ENCODE data around the gene CREB3. TPM values are rescaled to one million over a fixed set of nuclear protein-coding genes. Genes with fewer than 3 reads are reported as not detected.

The CREB3 gene
- total RNA-seq, 3 donors from 2014 or later = 46.4 to 49.9 (median 47.2) TPM

- DNase-seq (ENCODE audit: low spot score in 2 of 2) = peak; percentile 57 to 66
- Histone ChIP-seq H3K36me3 (no peaks in the 10 kb centered on the region), H3K4me1 (peaks cover 3 to 11% of the 10 kb centered on the region in 2 donors), H3K27ac (peak overlapping the region; percentile 94 to 95), H3K9me3 (no peaks in the 10 kb centered on the region), H3K4me3 (peak overlapping the region; percentile 40 to 78 (median 72)), H3K27me3 (no peaks in the 10 kb centered on the region)
- intact Hi-C loops (cut with DNase I; ENCODE audit: low total_unique reads) = no loop called here
- TF ChIP-seq CTCF (IDR thresholded peaks at IDR 0.05) = peak; percentile 37 to 79 (median 49)
- TF ChIP-seq POLR2AphosphoS5 (IDR thresholded peaks at IDR 0.05) = no peak
- no peak for TF ChIP-seq POLR2A (IDR thresholded peaks at IDR 0.05)
Observed at GRCh38 chr9:35756275-35757225, 24.1 kb downstream of the CREB3 start.

- Histone ChIP-seq H3K9me3 (no peaks in the 10 kb centered on the region), H3K27ac (peak overlapping the region; percentile 94 to 95), H3K4me3 (peak overlapping the region; percentile 40 to 78 (median 72)), H3K27me3 (no peaks in the 10 kb centered on the region), H3K4me1 (peaks cover 3 to 11% of the 10 kb centered on the region in 2 donors), H3K36me3 (no peaks in the 10 kb centered on the region)
- TF ChIP-seq POLR2AphosphoS5 (IDR thresholded peaks at IDR 0.05) = peak in 1 of 3 donors; percentile 23
- TF ChIP-seq POLR2A (IDR thresholded peaks at IDR 0.05) = no peak
- intact Hi-C loops (cut with DNase I; ENCODE audit: low total_unique reads) = no loop called here
- peak; percentile 42 to 57 for DNase-seq (ENCODE audit: low spot score in 2 of 2)
Observed at GRCh38 chr9:35757226-35757891, 24.9 kb downstream of the CREB3 start.

GRCh38 chr9:35757892-35758275 lies 25.4 kb downstream of the CREB3 start:
- H3K4me3 ChIP-seq = peak overlapping the region in 1 of 3 donors; percentile 78
- TF ChIP-seq CTCF (IDR thresholded peaks at IDR 0.05) (no peak), POLR2AphosphoS5 (IDR thresholded peaks at IDR 0.05) (no peak), POLR2A (IDR thresholded peaks at IDR 0.05) (no peak)
- peak overlapping the region; percentile 94 to 95 for H3K27ac ChIP-seq
- no peaks in the 10 kb centered on the region for H3K9me3 ChIP-seq
- DNase-seq (ENCODE audit: low spot score in 2 of 2) = no peak
- H3K36me3 ChIP-seq = no peaks in the 10 kb centered on the region
- intact Hi-C loops (cut with DNase I; ENCODE audit: low total_unique reads) = no loop called here
- no peaks in the 10 kb centered on the region for H3K27me3 ChIP-seq
- peaks cover 3 to 11% of the 10 kb centered on the region in 2 donors for H3K4me1 ChIP-seq

GRCh38 chr9:35758475-35759050 lies 26.1 kb downstream of the CREB3 start:
- intact Hi-C loops (cut with DNase I; ENCODE audit: low total_unique reads) = no loop called here
- no peaks in the 10 kb centered on the region for H3K27me3 ChIP-seq
- no peak for DNase-seq (ENCODE audit: low spot score in 2 of 2)
- H3K27ac ChIP-seq = peak overlapping the region; percentile 94 to 95
- no peak overlapping the region for H3K4me3 ChIP-seq
- no peaks in the 10 kb centered on the region for H3K36me3 ChIP-seq
- no peak for TF ChIP-seq POLR2AphosphoS5 (IDR thresholded peaks at IDR 0.05)
- TF ChIP-seq CTCF (IDR thresholded peaks at IDR 0.05) = no peak
- TF ChIP-seq POLR2A (IDR thresholded peaks at IDR 0.05) = no peak
- H3K9me3 ChIP-seq = no peaks in the 10 kb centered on the region
- H3K4me1 ChIP-seq = peaks cover 3 to 11% of the 10 kb centered on the region in 2 donors

- Histone ChIP-seq H3K9me3 (no peaks in the 10 kb centered on the region), H3K36me3 (no peaks in the 10 kb centered on the region), H3K27me3 (no peaks in the 10 kb centered on the region), H3K4me3 (no peak overlapping the region), H3K27ac (peak overlapping the region in 1 of 2 donors; percentile 22), H3K4me1 (peaks cover 3 to 11% of the 10 kb centered on the region in 2 donors)
- intact Hi-C loops (cut with DNase I; ENCODE audit: low total_unique reads) = no loop called here
- no peak for TF ChIP-seq POLR2AphosphoS5 (IDR thresholded peaks at IDR 0.05)
- no peak for TF ChIP-seq CTCF (IDR thresholded peaks at IDR 0.05)
- TF ChIP-seq POLR2A (IDR thresholded peaks at IDR 0.05) = no peak
- DNase-seq (ENCODE audit: low spot score in 2 of 2) = no peak
Observed at GRCh38 chr9:35759795-35760194, 27.3 kb downstream of the CREB3 start.

Data from breast epithelium (tissue), 4 donors.